ENCODE measurements around the gene ANKRD44. TPM values are rescaled to one million over a fixed set of nuclear protein-coding genes. Genes with fewer than 3 reads are reported as not detected.

Gene ANKRD44
- total and polyA plus RNA-seq, 12 donors = 1.1 to 20.1 (median 6.9) TPM

- TF ChIP-seq CTCF (IDR thresholded peaks at IDR 0.05) = no peak
- H3K4me3 ChIP-seq = no peak overlapping the region
These were observed 115.1 kb downstream of the ANKRD44 start for GRCh38 chr2:197195518-197195917.

GRCh38 chr2:197191940-197192322 is 118.6 kb downstream of the ANKRD44 start:
- H3K4me1 ChIP-seq = peaks cover 0 to 41% (median 15%) of the 10 kb centered on the region in 9 donors
- no peak overlapping the region for H3K4me3 ChIP-seq
- H3K9me3 ChIP-seq = no peaks in the 10 kb centered on the region
- H3K36me3 ChIP-seq = no peaks in the 10 kb centered on the region
- H3K27ac ChIP-seq = no peak overlapping the region
- intact Hi-C loops (cut with DNase I) = loop anchor here in 9 of 10 donors (1.0 to 10.0 kb wide), 7 partner anchors 78 to 267 kb away; partner anchors contain the start of genes ANKRD44 (in 6 of the 9) and PGAP1 (in 1 of the 9)
- no peak for DNase-seq
- no peak for TF ChIP-seq CTCF (IDR thresholded peaks at IDR 0.05)
- 69 to 74% methylated on average over 2 of the region's 2 CpGs for WGBS, 2 donors
- ATAC-seq = no peak
- no peaks in the 10 kb centered on the region for H3K27me3 ChIP-seq

More at GRCh38 chr2:197195518-197195917, 115.1 kb downstream of the ANKRD44 start:
- H3K27ac ChIP-seq = peak overlapping the region in 2 of 10 donors; percentile 39 to 72
- peaks cover 0 to 77% (median 36%) of the 10 kb centered on the region in 9 donors for H3K4me1 ChIP-seq
- ATAC-seq = peak in 2 of 8 donors; percentile 15 to 22
- H3K36me3 ChIP-seq = no peaks in the 10 kb centered on the region
- intact Hi-C loops (cut with DNase I) = loop anchor here in 2 of 10 donors (5.0 to 10.0 kb wide), 2 partner anchors 107 to 271 kb away; partner anchors contain the start of gene PGAP1 (in 1 of the 2)
- no peaks in the 10 kb centered on the region for H3K27me3 ChIP-seq
- H3K9me3 ChIP-seq = no peaks in the 10 kb centered on the region
- 26 to 32% methylated on average over 3 of the region's 3 CpGs for WGBS, 2 donors
- no peak for DNase-seq

GRCh38 chr2:197191177-197191939 is 119.2 kb downstream of the ANKRD44 start:
- Histone ChIP-seq H3K27me3 (no peaks in the 10 kb centered on the region), H3K4me3 (no peak overlapping the region), H3K9me3 (no peaks in the 10 kb centered on the region), H3K4me1 (peaks cover 0 to 35% (median 14%) of the 10 kb centered on the region in 9 donors), H3K36me3 (no peaks in the 10 kb centered on the region), H3K27ac (no peak overlapping the region)
- DNase-seq (no peak), ATAC-seq (peak in 1 of 8 donors; percentile 50)
- intact Hi-C loops (cut with DNase I) = loop anchor here in 9 of 10 donors (2.0 to 10.0 kb wide), 6 partner anchors 116 to 267 kb away; partner anchors contain the start of genes ANKRD44 (in 4 of the 9) and PGAP1 (in 1 of the 9)
- TF ChIP-seq CTCF (IDR thresholded peaks at IDR 0.05) = peak; percentile 45 to 79 (median 74)
- 40 to 47% methylated on average over 4 of the region's 4 CpGs for WGBS, 2 donors

- no peaks in the 10 kb centered on the region for H3K9me3 ChIP-seq
- H3K27ac ChIP-seq = no peak overlapping the region
- TF ChIP-seq CTCF (IDR thresholded peaks at IDR 0.05) = no peak
- no peak for ATAC-seq
- intact Hi-C loops (cut with DNase I) = loop anchor here in 9 of 10 donors (2.0 to 10.0 kb wide), 6 partner anchors 117 to 265 kb away; partner anchors contain the start of genes ANKRD44 (in 4 of the 9) and PGAP1 (in 1 of the 9)
- H3K27me3 ChIP-seq = no peaks in the 10 kb centered on the region
- 76 to 85% methylated on average over 3 of the region's 3 CpGs for WGBS, 2 donors
- DNase-seq = no peak
- H3K4me3 ChIP-seq = no peak overlapping the region
- peaks cover 0 to 30% (median 8%) of the 10 kb centered on the region in 9 donors for H3K4me1 ChIP-seq
- peaks cover 0 to 1% (median 0%) of the 10 kb centered on the region in 9 donors for H3K36me3 ChIP-seq
These were observed 120.5 kb downstream of the ANKRD44 start for GRCh38 chr2:197190100-197190432.
